ENCODE measurements around the gene EGFL7. TPM values are rescaled to one million over a fixed set of nuclear protein-coding genes. Genes with fewer than 3 reads are reported as not detected.

EGFL7 gene
- total and polyA plus RNA-seq, 12 donors = 1.9 to 452 (median 79.5) TPM

DNA sequence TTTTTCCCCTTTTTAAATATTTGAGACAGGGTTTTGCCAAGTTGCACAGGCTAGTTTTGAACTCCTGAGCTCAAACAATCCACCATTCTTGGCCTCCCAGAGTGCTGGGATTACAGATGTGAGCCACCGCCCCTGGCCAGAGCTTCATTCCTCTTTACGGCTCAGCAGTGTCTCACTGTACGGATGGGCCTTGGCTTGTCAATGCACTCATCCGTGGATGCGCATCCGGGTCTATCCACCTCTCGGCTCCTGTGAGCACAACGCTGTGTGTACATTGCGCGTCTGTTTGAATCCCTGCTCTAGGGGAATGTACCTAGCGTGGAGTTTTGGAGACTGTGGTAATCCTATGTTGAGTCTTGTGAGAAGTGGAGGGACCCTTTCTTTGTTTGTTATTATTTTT, 10.9 kb upstream of the EGFL7 start:
- Histone ChIP-seq H3K4me1 (replicated peaks in 1 of 2) (peaks cover 0 to 6% of the 10 kb centered on the region in 2 donors), H3K27ac (no peak overlapping the region), H3K4me3 (no peak overlapping the region), H3K27me3 (peaks cover 6% of the 10 kb centered on the region), H3K9me3 (replicated peaks in 1 of 3) (no peaks in the 10 kb centered on the region), H3K36me3 (replicated peaks in 1 of 2) (no peaks in the 10 kb centered on the region)
- DNase-seq = no peak
- intact Hi-C loops (cut with DNase I) = no loop called here
- WGBS, 4 donors = 88 to 94% (median 93%) methylated on average over 9 to 11 of the region's 11 CpGs
- TF ChIP-seq POLR2A (IDR thresholded peaks at IDR 0.05) (no peak), CTCF (IDR thresholded peaks at IDR 0.05) (no peak)

DNA sequence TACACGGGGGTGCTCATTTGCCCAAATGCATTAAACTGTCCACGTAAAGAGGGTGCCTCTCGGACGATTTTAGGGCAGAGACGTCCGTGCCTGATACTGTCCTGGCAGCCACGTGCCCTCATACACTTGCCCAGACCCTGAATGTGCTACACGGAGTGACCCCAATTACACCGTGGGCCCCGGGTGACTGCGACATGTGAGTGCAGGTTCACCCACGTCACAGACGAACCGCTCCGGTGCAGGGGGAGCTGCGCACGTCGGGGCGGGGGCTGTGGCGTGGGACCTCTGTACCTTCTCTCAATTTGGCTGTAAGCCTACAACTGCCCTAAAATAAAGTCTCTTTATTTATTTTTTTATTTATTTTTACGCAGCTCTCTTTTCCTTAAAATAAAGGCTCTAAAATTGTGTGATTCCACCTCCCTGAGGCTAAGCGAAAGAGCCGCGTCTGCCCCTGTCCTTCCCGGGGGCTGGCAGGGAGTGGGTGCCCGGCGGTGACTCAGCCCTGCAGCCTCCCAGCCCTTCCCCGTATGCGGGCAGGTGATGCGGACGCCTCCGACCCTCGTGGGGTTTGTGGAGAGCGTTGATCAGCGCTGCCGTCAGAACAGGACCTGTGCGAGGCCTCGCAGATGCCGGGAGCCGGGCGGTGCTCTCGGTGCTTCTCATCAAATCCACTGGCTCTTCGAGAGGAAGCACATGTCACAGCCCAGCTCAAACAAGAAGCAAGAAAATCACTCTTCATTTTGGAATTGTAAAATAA, 9.2 kb upstream of the EGFL7 start:
- H3K36me3 ChIP-seq (replicated peaks in 1 of 2) = no peaks in the 10 kb centered on the region
- H3K9me3 ChIP-seq (replicated peaks in 1 of 3) = no peaks in the 10 kb centered on the region
- TF ChIP-seq POLR2A (IDR thresholded peaks at IDR 0.05) (no peak), CTCF (IDR thresholded peaks at IDR 0.05) (no peak)
- H3K27ac ChIP-seq = peak overlapping the region in 1 of 5 donors; percentile 68
- H3K4me1 ChIP-seq (replicated peaks in 1 of 2) = peaks cover 0 to 6% of the 10 kb centered on the region in 2 donors
- peak in 1 of 7 donors; percentile 8 for DNase-seq
- no peak overlapping the region for H3K4me3 ChIP-seq
- peaks cover 19% of the 10 kb centered on the region for H3K27me3 ChIP-seq
- WGBS, 4 donors = 44 to 53% (median 50%) methylated on average over 41 to 43 of the region's 43 CpGs
- intact Hi-C loops (cut with DNase I) = no loop called here

DNA sequence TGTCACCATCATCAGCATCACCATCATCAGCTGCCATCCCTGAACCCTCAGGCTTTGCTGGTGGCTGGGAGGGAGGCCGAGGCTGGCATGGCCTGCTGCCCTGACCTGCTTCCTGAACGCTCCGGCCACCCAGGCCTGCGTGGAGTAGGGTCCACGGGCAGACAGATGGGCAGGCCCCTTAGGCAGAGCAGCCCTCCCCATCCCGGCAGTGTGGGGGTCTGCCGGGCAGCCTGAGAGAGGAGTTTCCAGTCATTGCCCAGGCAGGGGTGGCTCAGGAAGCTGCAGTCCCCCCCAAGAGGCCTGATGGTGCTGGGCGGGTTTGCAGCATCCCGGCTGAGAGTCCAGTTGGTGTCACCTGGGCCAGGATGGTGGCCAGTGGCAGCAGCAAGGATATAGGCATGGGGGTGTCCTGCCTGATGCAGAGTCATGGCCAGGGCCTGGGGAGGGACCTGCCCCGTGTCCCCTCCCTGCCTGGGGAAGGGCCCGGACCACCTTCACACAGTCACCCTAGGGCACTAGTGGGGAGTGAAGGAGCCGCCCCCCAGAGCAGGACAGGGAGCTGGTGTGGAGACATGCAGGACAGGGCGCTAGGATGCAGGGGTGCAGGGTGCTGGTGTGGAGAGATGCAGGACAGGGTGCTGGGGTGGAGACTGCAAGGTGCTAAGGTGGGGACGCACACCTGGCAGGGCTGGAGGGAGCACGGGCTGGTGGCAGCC, 7.7 kb upstream of the EGFL7 start:
- H3K27me3 ChIP-seq = peaks cover 27% of the 10 kb centered on the region
- H3K4me1 ChIP-seq (replicated peaks in 1 of 2) = peaks cover 0 to 6% of the 10 kb centered on the region in 2 donors
- no peaks in the 10 kb centered on the region for H3K36me3 ChIP-seq (replicated peaks in 1 of 2)
- peak in 1 of 7 donors; percentile 8 for DNase-seq
- intact Hi-C loops (cut with DNase I) = no loop called here
- no peak overlapping the region for H3K4me3 ChIP-seq
- 69 to 72% (median 70%) methylated on average over 9 to 15 of the region's 15 CpGs; no CpG with 5 or more reads in 1 of the 4 donors for WGBS, 4 donors
- no peaks in the 10 kb centered on the region for H3K9me3 ChIP-seq (replicated peaks in 1 of 3)
- TF ChIP-seq POLR2A (IDR thresholded peaks at IDR 0.05) (no peak), CTCF (IDR thresholded peaks at IDR 0.05) (no peak)
- peak overlapping the region in 3 of 5 donors; percentile 27 to 89 (median 38) for H3K27ac ChIP-seq

- DNase-seq = peak in 2 of 7 donors; percentile 30 to 55
- 31 to 49% (median 42%) methylated on average over 7 to 18 of the region's 18 CpGs; no CpG with 5 or more reads in 1 of the 4 donors for WGBS, 4 donors
- H3K27ac ChIP-seq = peak overlapping the region in 3 of 5 donors; percentile 31 to 89 (median 38)
- H3K36me3 ChIP-seq (replicated peaks in 1 of 2) = no peaks in the 10 kb centered on the region
- H3K9me3 ChIP-seq (replicated peaks in 1 of 3) = no peaks in the 10 kb centered on the region
- peaks cover 0 to 6% of the 10 kb centered on the region in 2 donors for H3K4me1 ChIP-seq (replicated peaks in 1 of 2)
- TF ChIP-seq CTCF (IDR thresholded peaks at IDR 0.05) = no peak
- TF ChIP-seq POLR2A (IDR thresholded peaks at IDR 0.05) = no peak
- intact Hi-C loops (cut with DNase I) = no loop called here
- no peak overlapping the region for H3K4me3 ChIP-seq
- H3K27me3 ChIP-seq = peaks cover 27% of the 10 kb centered on the region
Measured at GRCh38 chr9:136655536-136656182, 7.1 kb upstream of the EGFL7 start.

Data from adrenal gland (tissue), 12 donors.